K562 (cell line): ENCODE measurements around the gene TSPAN14. TPM values are rescaled to one million over a fixed set of nuclear protein-coding genes. Genes with fewer than 3 reads are reported as not detected.

Experiments
- AFF1 ChIP-seq, 2 experiments: fragments of 450-650 bp; IDR thresholded peaks; 2 replicates each; pipeline ENCODE4 v1.6.1; 2018; ENCODE audit warnings: mild to moderate bottlenecking in 2 of 2, low read depth in 1 of 2; ENCODE audit not compliant: partially characterized antibody in 2 of 2
- ARID1B ChIP-seq: fragments of 450-650 bp; IDR thresholded peaks from 2 replicates; pipeline ENCODE4 v1.6.1; 2016; ENCODE audit warnings: antibody characterized with exemption, mild to moderate bottlenecking, inconsistent platforms
- FOXJ2 ChIP-seq: fragments of 200-800 bp; sonication (Bioruptor generic); IDR thresholded peaks from 2 replicates; pipeline ENCODE4 v1.6.1; 2016; ENCODE audit warnings: missing genetic modification characterization, missing compliant biosample characterization
- GABPB2 ChIP-seq: fragments of 250-450 bp; sonication (Bioruptor Pico); conservative IDR thresholded peaks from 2 replicates; pipeline ENCODE4 v1.5.1; 2021; ENCODE audit warnings: mild to moderate bottlenecking
- HNRNPK ChIP-seq: fragments of 200-400 bp; formaldehyde crosslinking; IDR thresholded peaks from one replicate; pipeline ENCODE4 v1.6.1; 2018; ENCODE audit warnings: mild to moderate bottlenecking, low read depth, low read length; ENCODE audit not compliant: poor library complexity, severe bottlenecking
- HOMEZ ChIP-seq: fragments of 250-450 bp; sonication (Bioruptor Pico); IDR thresholded peaks from 2 replicates; pipeline ENCODE4 v1.4.0; 2020; ENCODE audit warnings: mild to moderate bottlenecking, moderate library complexity
- ID3 ChIP-seq, 2 experiments: fragments of 250-450 bp in 1 of 2; fragments of 450-650 bp in 1 of 2; sonication (Bioruptor Pico) in 1 of 2; IDR thresholded peaks; 2 replicates each; pipeline versions ENCODE4 v1.6.1 to v1.8.0; 2016 to 2021; ENCODE audit warnings: mild to moderate bottlenecking in 2 of 2, moderate library complexity in 2 of 2, missing compliant biosample characterization in 1 of 2, missing genetic modification characterization in 1 of 2
- LARP7 ChIP-seq: fragments of 450-650 bp; IDR thresholded peaks from 2 replicates; pipeline ENCODE4 v1.6.1; 2016
- RBM14 ChIP-seq: fragments of 200-400 bp; formaldehyde crosslinking; IDR thresholded peaks from 2 replicates; pipeline ENCODE4 v1.6.1; 2018; ENCODE audit warnings: low read depth, mild to moderate bottlenecking, low read length, moderate library complexity, borderline replicate concordance; ENCODE audit not compliant: insufficient read depth
- SMAD3 ChIP-seq: fragments of 450-650 bp; formaldehyde crosslinking; conservative IDR thresholded peaks from 2 replicates; pipeline ENCODE4 v1.4.0; 2020; ENCODE audit warnings: mild to moderate bottlenecking
- SMARCB1 ChIP-seq: IDR thresholded peaks from 2 replicates; pipeline ENCODE4 v1.6.1; 2011; ENCODE audit warnings: improper control_type of control experiment, low read depth; ENCODE audit not compliant: insufficient read length
- TBP ChIP-seq: optimal IDR thresholded peaks from 2 replicates; pipeline ENCODE3; 2011; ENCODE audit warnings: low read depth, low read length, improper control_type of control experiment
- VEZF1 ChIP-seq: fragments of 200-800 bp; sonication (Bioruptor generic); IDR thresholded peaks from 2 replicates; pipeline ENCODE4 v1.6.1; 2017; ENCODE audit warnings: missing genetic modification characterization, missing compliant biosample characterization
- ZBTB49 ChIP-seq: sonication (generic); formaldehyde crosslinking; IDR thresholded peaks from 2 replicates; pipeline ENCODE4 v1.8.0; 2022; ENCODE audit warnings: missing genetic modification reagents, mild to moderate bottlenecking, borderline replicate concordance
- ZBTB8A ChIP-seq: fragments of 450-650 bp; IDR thresholded peaks from 2 replicates; pipeline ENCODE4 v1.6.1; 2018; ENCODE audit warnings: mild to moderate bottlenecking, moderate library complexity; ENCODE audit not compliant: partially characterized antibody
- ZNF76 ChIP-seq: fragments of 250-450 bp; sonication (Bioruptor Pico); IDR thresholded peaks from 2 replicates; pipeline ENCODE4 v1.4.0; 2020; ENCODE audit warnings: mild to moderate bottlenecking, moderate library complexity, borderline replicate concordance
- polyA plus RNA-seq, 8 experiments: library from polyadenylated mRNA; depleted of rRNA in 4 of 8; stranded (reverse) in 5 of 8; unstranded in 3 of 8; fragments of >200 nt; fragmentation: Nextera tagmentation in 2 of 8; fragmentation: Illumina TruSeq in 1 of 8; extraction: Ambion mirVana in 2 of 8; extraction: Trizol in 1 of 8; gene quantifications; 2 replicates each; pipeline versions ENCODE4 v1.2.1 to v1.2.3, GENCODE V29; 2011 to 2014; ENCODE audit warnings: inconsistent platforms in 1 of 8, missing spikeins in 1 of 8
- total RNA-seq, 7 experiments: library from RNA; depleted of rRNA in 6 of 7; stranded (reverse); fragments of >200 nt in 6 of 7; fragmentation: Illumina TruSeq in 2 of 7; extraction: Trizol in 2 of 7; gene quantifications; 2 replicates each; pipeline versions ENCODE4 v1.2.1 to v1.2.3, GENCODE V29; 2011 to 2021; ENCODE audit warnings: low replicate concordance in 1 of 7

TSPAN14 gene
- total and polyA plus RNA-seq, 9 of the 15 experiments (the other 6 are each of a cell fraction or from before 2014, with no cell fraction given), result 5.8 to 92.9 (median 23.3) TPM

- TF ChIP-seq HOMEZ (CRISPR knock-in tag) (no peak), RBM14 (no peak), ARID1B (peak; percentile 67), ZNF76 (CRISPR knock-in tag) (no peak), ZBTB8A (no peak), SMARCB1 (peak; percentile 34), VEZF1 (CRISPR knock-in tag) (peak; percentile 58), FOXJ2 (tag) (no peak), ZBTB49 (CRISPR knock-in tag) (no peak), HNRNPK (no peak), SMAD3 (CRISPR knock-in tag) (0 out of 2 replicates have a peak, but pooled peaks have one; percentile 4), AFF1 (IDR thresholded peaks at IDR 0.05; ENCODE audit: low read depth in 1 of 2, partially characterized antibody in 2 of 2) (peak in 1 of 2 experiments; percentile 14), GABPB2 (CRISPR knock-in tag) (no peak), TBP (no peak), LARP7 (no peak), ID3 (CRISPR knock-in tag; IDR thresholded peaks at IDR 0.05) (no peak), ID3 (tag; IDR thresholded peaks at IDR 0.05) (peak; percentile 73; the same call in 1 of the 2 replicates)
These were observed 12.7 kb downstream of the TSPAN14 start (continued) for GRCh38 chr10:80466724-80467326.
